ENCODE data around the gene BEND7.

Gene BEND7

DNA sequence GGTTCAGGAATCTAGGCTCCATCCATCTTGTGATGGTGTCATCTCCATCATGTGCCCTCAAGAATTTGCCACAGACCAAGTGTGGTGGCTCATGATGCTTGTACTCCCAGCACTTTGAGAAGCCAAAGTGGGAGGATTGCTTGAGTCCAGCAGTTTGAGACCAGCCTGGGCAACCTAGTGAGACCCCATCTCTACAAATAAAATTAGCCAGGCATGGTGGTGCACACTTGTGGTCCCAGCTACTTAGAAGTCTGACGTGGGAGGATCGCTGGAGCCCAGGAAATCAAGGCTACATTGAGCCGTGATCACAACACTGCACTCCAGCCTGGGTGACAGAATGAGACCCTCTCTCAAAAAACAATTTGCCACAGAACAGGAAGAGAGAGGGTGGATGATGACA lies 127.7 kb downstream of the BEND7 start:
- TF ChIP-seq, protein P1, sequence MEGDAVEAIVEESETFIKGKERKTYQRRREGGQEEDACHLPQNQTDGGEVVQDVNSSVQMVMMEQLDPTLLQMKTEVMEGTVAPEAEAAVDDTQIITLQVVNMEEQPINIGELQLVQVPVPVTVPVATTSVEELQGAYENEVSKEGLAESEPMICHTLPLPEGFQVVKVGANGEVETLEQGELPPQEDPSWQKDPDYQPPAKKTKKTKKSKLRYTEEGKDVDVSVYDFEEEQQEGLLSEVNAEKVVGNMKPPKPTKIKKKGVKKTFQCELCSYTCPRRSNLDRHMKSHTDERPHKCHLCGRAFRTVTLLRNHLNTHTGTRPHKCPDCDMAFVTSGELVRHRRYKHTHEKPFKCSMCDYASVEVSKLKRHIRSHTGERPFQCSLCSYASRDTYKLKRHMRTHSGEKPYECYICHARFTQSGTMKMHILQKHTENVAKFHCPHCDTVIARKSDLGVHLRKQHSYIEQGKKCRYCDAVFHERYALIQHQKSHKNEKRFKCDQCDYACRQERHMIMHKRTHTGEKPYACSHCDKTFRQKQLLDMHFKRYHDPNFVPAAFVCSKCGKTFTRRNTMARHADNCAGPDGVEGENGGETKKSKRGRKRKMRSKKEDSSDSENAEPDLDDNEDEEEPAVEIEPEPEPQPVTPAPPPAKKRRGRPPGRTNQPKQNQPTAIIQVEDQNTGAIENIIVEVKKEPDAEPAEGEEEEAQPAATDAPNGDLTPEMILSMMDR (IDR thresholded peaks at IDR 0.05; ENCODE audit: borderline replicate concordance, control extremely low read depth, extremely low read depth, insufficient read depth, missing control alignments): no peak
- in situ Hi-C loops (cut with MboI; ENCODE audit: low sequenced_read_pairs, unreplicated experiment): no loop called here
- DNase-seq (ENCODE audit: low spot score): no peak

DNA sequence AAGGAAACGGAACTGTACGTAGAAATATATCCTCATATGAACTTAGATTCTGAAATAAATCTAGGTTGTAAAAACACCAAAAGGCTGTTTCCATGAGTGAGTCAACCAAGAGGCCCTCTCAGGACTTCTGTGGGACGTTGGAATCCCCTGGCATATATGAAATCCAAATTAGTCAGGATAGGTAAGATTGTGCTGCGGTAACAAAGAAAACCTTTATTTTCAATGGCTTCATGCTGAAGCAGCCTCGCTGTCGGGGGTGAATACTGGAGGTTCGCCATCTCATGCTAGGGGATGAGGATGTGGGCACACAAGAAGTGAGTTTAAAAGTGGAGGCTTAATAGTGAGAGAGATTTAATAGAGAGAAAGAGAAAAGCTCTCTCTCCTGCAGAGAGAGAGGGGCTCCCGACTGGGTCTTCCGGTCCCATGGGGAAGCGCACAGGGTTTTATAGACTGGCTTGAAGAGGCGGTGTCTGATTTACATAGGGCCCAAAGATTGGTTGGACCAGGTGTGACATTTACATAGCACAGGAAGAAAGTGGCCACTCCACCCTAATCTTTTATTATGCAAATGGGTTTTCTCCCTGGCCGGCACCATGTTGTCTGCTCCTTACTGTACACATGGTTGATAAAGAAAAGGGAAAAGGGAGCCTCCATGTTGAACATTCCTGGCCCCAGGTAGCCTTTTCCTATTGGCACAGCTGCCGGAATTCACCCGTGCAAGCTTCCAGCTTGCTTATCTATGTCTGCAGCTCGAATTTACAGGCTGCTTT lies 128.4 kb downstream of the BEND7 start:
- TF ChIP-seq, protein P1 (IDR thresholded peaks at IDR 0.05; ENCODE audit: borderline replicate concordance, control extremely low read depth, extremely low read depth, insufficient read depth, missing control alignments): no peak
- DNase-seq (ENCODE audit: low spot score): no peak
- in situ Hi-C loops (cut with MboI; ENCODE audit: low sequenced_read_pairs, unreplicated experiment): no loop called here

DNA sequence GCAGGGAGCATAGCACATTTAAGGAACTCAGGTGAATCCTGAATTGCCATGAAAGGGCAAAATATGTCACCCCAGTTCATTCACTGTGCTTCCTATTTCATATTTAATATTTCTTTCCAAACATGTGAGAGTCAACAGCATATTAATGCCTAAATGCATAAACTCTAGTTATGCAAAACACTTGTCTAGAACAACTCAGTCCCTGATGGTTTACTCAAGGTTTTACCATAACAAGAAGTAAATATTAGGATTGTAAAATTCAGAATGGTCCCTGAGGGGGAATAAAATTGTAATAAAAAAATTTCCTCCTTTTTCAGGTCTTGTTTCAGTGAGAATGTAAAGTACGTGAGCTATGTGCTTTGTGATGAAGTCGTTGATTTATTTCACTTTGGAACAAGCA lies 129.1 kb downstream of the BEND7 start:
- DNase-seq (ENCODE audit: low spot score): no peak
- in situ Hi-C loops (cut with MboI; ENCODE audit: low sequenced_read_pairs, unreplicated experiment): no loop called here
- TF ChIP-seq, protein P1 (IDR thresholded peaks at IDR 0.05; ENCODE audit: borderline replicate concordance, control extremely low read depth, extremely low read depth, insufficient read depth, missing control alignments): no peak

DNA sequence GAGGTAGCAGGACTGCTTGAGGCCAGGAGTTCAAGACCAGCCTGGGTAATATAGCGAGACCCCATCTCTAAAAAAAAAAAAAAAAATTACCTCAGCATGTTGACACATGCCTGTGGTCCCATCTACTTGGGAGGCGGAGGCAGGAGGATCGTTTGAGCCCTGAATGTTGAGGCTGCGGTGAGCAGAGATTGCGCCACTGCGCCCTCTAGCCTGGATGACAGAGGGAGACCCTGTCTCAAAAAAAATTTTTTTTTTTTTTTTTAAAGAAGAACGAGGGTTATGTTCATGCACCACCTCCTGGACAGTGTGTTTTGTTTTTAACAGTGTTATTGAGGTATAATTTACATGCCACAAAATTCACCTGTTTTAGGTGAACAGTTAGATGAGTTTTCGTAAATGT lies 129.6 kb downstream of the BEND7 start:
- in situ Hi-C loops (cut with MboI; ENCODE audit: low sequenced_read_pairs, unreplicated experiment): no loop called here
- TF ChIP-seq, protein P1 (IDR thresholded peaks at IDR 0.05; ENCODE audit: borderline replicate concordance, control extremely low read depth, extremely low read depth, insufficient read depth, missing control alignments): no peak
- DNase-seq (ENCODE audit: low spot score): no peak

DNA sequence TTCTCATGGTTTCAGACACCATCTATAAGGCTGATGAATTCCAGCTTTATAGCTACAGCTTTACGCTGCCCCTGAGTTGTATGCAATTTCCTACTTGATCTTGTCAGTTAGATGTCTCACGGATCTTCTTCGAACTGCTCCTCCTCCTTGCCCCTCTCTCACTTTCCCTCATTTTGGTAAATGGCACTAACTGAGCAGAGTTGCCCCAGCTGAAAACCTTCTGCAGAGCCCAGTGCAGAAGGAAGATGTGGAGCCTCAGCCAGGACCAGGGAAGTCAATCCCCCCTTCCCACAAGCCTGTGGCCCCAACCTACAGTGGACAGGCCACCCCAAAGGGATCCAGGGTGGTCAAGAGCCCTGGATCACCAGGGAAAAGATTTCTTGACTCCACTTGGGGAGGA lies 131.8 kb downstream of the BEND7 start:
- DNase-seq (ENCODE audit: low spot score): no peak
- TF ChIP-seq, protein P1 (IDR thresholded peaks at IDR 0.05; ENCODE audit: borderline replicate concordance, control extremely low read depth, extremely low read depth, insufficient read depth, missing control alignments): no peak
- in situ Hi-C loops (cut with MboI; ENCODE audit: low sequenced_read_pairs, unreplicated experiment): no loop called here

DNA sequence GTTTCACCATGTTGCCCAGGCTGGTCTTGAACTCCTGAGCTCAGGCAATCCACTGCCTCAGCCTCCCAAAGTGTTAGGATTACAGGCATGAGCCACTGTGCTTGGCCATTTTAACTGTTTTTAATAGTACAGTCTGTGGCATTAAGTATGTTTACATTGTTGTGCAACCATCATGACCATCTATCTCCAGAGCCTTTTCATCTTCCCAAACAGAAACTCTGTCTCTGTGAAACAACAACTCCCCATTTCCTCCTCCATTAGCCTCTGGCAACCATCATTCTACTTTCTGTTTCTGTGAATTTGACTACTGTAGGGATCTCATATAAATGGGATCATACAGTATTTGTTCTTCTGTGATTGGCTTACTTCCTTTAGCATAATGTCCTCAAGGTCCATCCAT lies 132.4 kb downstream of the BEND7 start:
- in situ Hi-C loops (cut with MboI; ENCODE audit: low sequenced_read_pairs, unreplicated experiment): no loop called here
- TF ChIP-seq, protein P1 (IDR thresholded peaks at IDR 0.05; ENCODE audit: borderline replicate concordance, control extremely low read depth, extremely low read depth, insufficient read depth, missing control alignments): no peak
- no peak for DNase-seq (ENCODE audit: low spot score)

Data from GM13976 (cell line).